Choroid plexus epithelial cell (primary cell): ENCODE results near the gene RNU1-1.
A peak's percentile ranks its signal among the peaks of the same experiment; 100 is the strongest.
"Not testable (repeated sequence)": the region's sequence is repeated elsewhere in the genome, so short reads cannot be mapped to it uniquely, and the experiment has no call there.

Experiments
- DNase-seq: peaks from one replicate; pipeline ENCODE4 v3.0.0-alpha.2; 2010; ENCODE audit warnings: low read depth
- H3K4me3 ChIP-seq: 2 replicates; pipeline ENCODE4 v1.5.1; 2011; ENCODE audit warnings: low read depth, mild to moderate bottlenecking, control low read depth, low read length, moderate library complexity
- TF ChIP-seq, protein P1 (sequence below): conservative IDR thresholded peaks from 2 replicates; pipeline ENCODE4 v1.5.1; 2011; ENCODE audit warnings: low read depth, mild to moderate bottlenecking, control low read depth, inconsistent platforms, low read length, moderate library complexity

RNU1-1 gene

DNA sequence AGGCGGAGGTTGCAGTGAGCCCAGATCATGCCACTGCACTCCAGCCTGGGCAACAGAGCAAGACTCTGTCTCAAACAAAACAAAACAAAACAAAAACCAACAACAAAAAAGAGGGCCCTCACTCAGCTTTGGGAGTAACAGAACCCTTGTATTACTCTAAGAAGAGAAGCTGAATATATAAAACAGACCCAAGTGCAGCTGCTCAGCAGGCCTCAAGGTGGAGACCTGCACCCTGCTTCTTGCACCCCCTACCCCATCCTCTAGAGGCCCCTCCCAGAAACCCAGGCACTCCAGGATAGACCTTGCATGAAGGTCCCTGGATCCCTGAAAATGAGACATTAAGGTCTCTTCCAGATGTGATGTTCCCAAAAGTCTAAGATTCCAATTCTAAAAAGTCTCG is 39.2 kb downstream of the RNU1-1 start:
- not testable (repeated sequence) for H3K4me3 ChIP-seq
- TF ChIP-seq, protein P1, sequence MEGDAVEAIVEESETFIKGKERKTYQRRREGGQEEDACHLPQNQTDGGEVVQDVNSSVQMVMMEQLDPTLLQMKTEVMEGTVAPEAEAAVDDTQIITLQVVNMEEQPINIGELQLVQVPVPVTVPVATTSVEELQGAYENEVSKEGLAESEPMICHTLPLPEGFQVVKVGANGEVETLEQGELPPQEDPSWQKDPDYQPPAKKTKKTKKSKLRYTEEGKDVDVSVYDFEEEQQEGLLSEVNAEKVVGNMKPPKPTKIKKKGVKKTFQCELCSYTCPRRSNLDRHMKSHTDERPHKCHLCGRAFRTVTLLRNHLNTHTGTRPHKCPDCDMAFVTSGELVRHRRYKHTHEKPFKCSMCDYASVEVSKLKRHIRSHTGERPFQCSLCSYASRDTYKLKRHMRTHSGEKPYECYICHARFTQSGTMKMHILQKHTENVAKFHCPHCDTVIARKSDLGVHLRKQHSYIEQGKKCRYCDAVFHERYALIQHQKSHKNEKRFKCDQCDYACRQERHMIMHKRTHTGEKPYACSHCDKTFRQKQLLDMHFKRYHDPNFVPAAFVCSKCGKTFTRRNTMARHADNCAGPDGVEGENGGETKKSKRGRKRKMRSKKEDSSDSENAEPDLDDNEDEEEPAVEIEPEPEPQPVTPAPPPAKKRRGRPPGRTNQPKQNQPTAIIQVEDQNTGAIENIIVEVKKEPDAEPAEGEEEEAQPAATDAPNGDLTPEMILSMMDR: peak; percentile 40
- DNase-seq: peak; percentile 29

DNA sequence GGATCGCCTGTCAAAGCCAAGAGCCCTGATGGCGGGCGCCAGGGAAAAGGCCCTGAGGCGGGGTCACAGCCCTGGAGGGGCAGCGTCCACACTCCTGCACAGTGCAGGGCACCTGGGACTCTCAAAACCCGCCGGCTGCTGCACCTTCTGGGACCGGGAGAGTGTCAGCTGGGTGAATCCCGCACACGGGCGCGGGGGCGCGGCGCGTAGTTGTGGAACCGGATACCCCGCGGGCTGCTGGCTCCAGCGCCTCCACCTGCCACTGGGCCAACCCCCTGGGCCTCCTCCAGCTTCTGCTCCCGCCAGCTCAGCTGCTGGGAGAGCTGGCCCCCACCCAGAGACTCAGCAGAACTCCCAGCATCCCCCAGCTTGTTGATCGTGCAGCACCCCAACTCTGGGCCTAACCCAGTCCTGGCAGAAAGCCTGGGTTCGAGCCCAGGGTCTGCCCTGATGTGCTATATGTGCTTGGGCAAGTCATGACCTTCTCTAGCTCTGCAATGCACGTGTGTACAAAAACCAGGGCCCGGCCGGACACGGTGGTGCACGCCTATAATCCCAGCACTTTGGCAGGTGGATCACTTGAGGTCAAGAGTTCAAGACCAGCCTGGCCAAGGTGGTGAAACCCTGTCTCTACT is 39.8 kb downstream of the RNU1-1 start:
- TF ChIP-seq, protein P1: no peak
- DNase-seq: no peak
- no peak overlapping the region for H3K4me3 ChIP-seq

DNA sequence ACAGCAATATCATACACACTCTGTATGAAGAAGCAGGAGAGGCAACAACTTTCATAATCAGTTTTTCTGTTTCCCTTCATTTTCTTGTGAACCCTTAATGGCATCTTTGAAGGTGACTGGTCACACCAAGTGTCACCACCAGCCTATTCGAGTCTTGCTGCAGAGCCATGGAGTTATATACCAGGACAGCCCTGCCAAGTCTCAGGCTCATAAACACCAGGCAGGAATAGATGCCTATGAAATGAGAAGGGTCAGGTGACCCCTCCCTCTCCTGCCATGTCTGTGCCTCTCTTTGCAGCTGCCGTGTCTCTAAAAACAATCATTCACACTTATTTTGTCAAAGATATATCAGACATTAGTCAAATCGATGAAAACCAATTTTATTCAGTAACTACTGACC is 45.5 kb downstream of the RNU1-1 start:
- no peak for DNase-seq
- H3K4me3 ChIP-seq: no peak overlapping the region
- TF ChIP-seq, protein P1: no peak

DNA sequence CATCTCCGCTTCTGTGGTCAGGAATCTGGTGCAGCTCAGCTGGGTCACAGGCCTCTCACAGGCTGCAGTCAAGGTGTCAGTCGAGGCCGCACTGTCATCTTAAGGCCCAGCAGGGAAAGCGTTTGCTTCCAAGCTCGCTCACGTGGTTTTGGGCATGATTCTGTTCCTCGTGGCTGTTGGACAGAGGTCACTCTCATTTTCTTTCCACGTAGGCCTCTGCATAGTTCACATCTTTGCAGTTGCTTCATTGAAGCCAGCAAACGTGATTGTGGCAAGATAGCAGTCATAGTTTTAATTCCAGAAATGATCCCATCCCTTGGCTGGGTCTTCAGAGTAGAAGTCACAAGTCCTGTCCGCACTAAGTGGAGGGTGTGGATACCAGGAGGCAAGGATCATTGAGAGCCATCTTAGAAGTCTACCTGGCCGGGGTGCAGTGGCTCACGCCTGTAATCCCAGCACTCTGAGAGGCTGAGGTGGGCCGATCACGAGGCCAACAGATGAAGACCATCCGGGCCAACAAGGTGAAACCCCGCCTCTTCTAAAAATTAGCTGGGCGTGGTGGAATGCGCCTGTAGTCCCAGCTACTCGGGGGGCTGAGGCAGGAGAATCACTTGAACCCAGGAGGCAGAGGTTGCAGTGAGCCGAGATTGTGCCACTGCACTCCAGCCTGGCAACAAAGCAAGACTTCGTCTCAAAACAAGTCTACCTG is 49.0 kb downstream of the RNU1-1 start:
- DNase-seq: peak; percentile 23
- no peak overlapping the region for H3K4me3 ChIP-seq
- TF ChIP-seq, protein P1: no peak
